Astrocyte of the cerebellum (primary cell): ENCODE results near the gene KCNT2.

ENCODE experiments used
- DNase-seq: peaks from one replicate; pipeline ENCODE4 v3.0.0-alpha.2; 2011; ENCODE audit warnings: low read depth
- H3K4me3 ChIP-seq: 2 replicates; pipeline ENCODE4 v1.5.1; 2011; ENCODE audit warnings: mild to moderate bottlenecking, low read depth, low read length, moderate library complexity
- CTCF ChIP-seq: IDR thresholded peaks from 2 replicates; pipeline ENCODE4 v1.5.1; 2012; ENCODE audit warnings: low read length, low read depth, moderate library complexity, mild to moderate bottlenecking; ENCODE audit errors: missing control alignments
- in situ Hi-C: cut with HindIII; loops from 2 replicates; pipeline ENCODE4 v1.10.0; 2017; ENCODE audit warnings: low sequenced_read_pairs

Gene KCNT2

GRCh38 chr1:196550731-196551130 is 57.5 kb downstream of the KCNT2 start:
- TF ChIP-seq CTCF, result no peak
- H3K4me3 ChIP-seq, result no peak overlapping the region
- in situ Hi-C loops, result no loop called here
- no peak for DNase-seq

- in situ Hi-C loops, result no loop called here
- TF ChIP-seq CTCF, result no peak
- no peak overlapping the region for H3K4me3 ChIP-seq
- no peak for DNase-seq
These were observed 61.7 kb downstream of the KCNT2 start for GRCh38 chr1:196546272-196547111.

- no peak for TF ChIP-seq CTCF
- no peak overlapping the region for H3K4me3 ChIP-seq
- DNase-seq, result no peak
- in situ Hi-C loops, result no loop called here
These were observed 63.0 kb downstream of the KCNT2 start for GRCh38 chr1:196545222-196545621.

GRCh38 chr1:196544617-196545016 is 63.6 kb downstream of the KCNT2 start:
- in situ Hi-C loops, result no loop called here

GRCh38 chr1:196543833-196544232 is 64.4 kb downstream of the KCNT2 start:
- DNase-seq, result no peak
- no peak for TF ChIP-seq CTCF
- in situ Hi-C loops, result no loop called here
- no peak overlapping the region for H3K4me3 ChIP-seq

More at GRCh38 chr1:196544617-196545016, 63.6 kb downstream of the KCNT2 start:
- H3K4me3 ChIP-seq, result no peak overlapping the region
- TF ChIP-seq CTCF, result no peak
- DNase-seq, result no peak

- in situ Hi-C loops, result no loop called here
- no peak overlapping the region for H3K4me3 ChIP-seq
- TF ChIP-seq CTCF, result no peak
- DNase-seq, result no peak
These were observed 69.8 kb downstream of the KCNT2 start for GRCh38 chr1:196538473-196538872.
